GM21825 (cell line): ENCODE results near the gene MBD6.
"Not testable (repeated sequence)": the region's sequence is repeated elsewhere in the genome, so short reads cannot be mapped to it uniquely, and the experiment has no call there.

ENCODE experiments used
- ATAC-seq: cut with Tn5 transposase; IDR thresholded peaks from one replicate; pipeline ENCODE4 v1.9.1; 2021; ENCODE audit warnings: mild to moderate bottlenecking, moderate library complexity; ENCODE audit not compliant: unreplicated experiment

Gene MBD6

DNA sequence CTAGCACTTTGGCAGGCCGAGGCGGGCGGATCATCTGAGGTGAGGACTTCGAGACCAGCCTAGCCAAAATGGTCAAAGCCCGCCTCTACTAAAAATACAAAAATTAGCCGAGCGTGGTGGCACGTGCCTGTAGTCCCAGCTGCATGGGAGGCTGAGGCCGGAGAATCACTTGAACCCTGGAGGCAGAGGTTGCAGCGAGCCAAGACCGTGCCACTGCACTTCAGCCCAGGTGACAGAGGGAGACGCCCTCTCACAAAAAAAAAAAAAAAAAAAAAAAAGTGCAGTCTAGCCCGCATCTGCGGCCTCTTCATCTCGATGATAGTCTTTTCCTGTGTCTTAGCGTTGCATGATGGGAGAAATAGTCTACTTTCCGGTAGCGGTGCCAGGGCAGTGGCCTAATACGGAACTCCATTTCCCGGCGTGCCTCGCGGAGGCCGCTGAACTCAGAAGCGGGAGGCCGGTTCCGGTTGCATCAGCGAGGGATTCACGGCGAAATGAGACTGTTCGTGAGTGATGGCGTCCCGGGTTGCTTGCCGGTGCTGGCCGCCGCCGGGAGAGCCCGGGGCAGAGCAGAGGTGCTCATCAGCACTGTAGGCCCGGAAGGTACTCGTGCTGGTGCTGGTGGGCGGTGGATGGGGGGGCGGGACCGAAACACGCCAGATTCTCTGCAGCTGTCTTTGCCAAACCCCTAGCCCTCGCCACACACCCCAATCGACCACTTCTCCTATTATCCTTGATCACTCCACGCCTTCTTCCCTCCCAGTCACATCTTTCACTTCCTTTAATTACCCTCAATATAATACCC, 34.8 kb upstream of the MBD6 start, which contains the start of gene MARS1:
Gene MARS1 (plus strand): TSS at position 472 of the 805 bp plus-strand sequence. CDS start 23 bp downstream, at position 495.
- peak; percentile 96 for ATAC-seq

- no peak for ATAC-seq
Measured at GRCh38 chr12:57488402-57489156, 34.0 kb upstream of the MBD6 start.

- no peak for ATAC-seq
Measured at GRCh38 chr12:57489157-57489641, 33.4 kb upstream of the MBD6 start.

DNA sequence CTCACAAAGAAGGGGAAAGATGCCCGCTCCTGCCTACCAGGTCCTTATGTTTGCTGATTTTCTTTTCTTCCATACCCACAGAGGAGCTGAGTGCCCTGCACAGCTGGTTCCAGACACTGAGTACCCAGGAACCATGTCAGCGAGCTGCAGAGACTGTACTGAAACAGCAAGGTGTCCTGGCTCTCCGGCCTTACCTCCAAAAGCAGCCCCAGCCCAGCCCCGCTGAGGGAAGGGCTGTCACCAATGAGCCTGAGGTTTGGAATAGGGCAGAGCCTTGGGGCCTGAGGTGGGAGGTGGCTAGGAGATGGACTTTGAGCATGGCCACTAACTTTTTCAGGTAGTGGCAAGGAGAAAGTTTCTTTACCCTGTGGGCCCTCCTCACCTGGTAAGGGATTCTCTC, 32.5 kb upstream of the MBD6 start:
- no peak for ATAC-seq

- no peak for ATAC-seq
Measured at GRCh38 chr12:57491393-57492280, 31.0 kb upstream of the MBD6 start.

- not testable (repeated sequence) for ATAC-seq
Measured at GRCh38 chr12:57495051-57495701, 27.4 kb upstream of the MBD6 start.

GRCh38 chr12:57496822-57497221, 25.8 kb upstream of the MBD6 start:
- ATAC-seq, result no peak

- no peak for ATAC-seq
Measured at GRCh38 chr12:57497223-57498131, 25.1 kb upstream of the MBD6 start.

- no peak for ATAC-seq
Measured at GRCh38 chr12:57498132-57498502, 24.5 kb upstream of the MBD6 start.

GRCh38 chr12:57498571-57498970, 24.1 kb upstream of the MBD6 start:
- ATAC-seq, result no peak

- no peak for ATAC-seq
Measured at GRCh38 chr12:57500213-57500612, 22.4 kb upstream of the MBD6 start.

GRCh38 chr12:57502311-57502969, 20.2 kb upstream of the MBD6 start:
- ATAC-seq, result not testable (repeated sequence)

GRCh38 chr12:57506541-57506940, 16.1 kb upstream of the MBD6 start:
- ATAC-seq, result not testable (repeated sequence)

- not testable (repeated sequence) for ATAC-seq
Measured at GRCh38 chr12:57507796-57508195, 14.8 kb upstream of the MBD6 start.

GRCh38 chr12:57511161-57511560, 11.5 kb upstream of the MBD6 start:
- ATAC-seq, result no peak

GRCh38 chr12:57511588-57512325, 10.9 kb upstream of the MBD6 start:
- no peak for ATAC-seq

- ATAC-seq, result no peak
Measured at GRCh38 chr12:57512665-57513064, 10.0 kb upstream of the MBD6 start.

DNA sequence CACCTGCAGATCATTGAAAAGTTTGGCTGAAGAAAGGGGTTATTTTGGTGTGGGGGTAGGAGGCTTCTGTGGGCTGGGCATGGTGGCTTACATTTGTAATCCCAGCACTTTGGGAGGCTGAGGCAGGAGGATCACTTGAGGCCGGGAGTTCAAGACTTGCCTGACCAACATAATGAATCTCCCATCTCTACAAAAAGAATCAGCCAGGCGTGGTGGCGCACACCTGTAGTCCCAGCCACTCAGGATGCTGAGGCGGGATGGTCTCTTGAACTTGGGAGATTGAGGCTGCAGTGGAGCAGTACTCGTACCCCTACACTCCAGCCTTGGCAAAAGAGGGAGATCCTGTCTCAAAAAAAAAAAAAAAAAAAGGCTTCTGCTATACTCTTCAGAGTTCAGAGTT, 9.4 kb upstream of the MBD6 start:
- ATAC-seq, result no peak
